HG03558 (cell line): ENCODE results near the gene RBMXL3.

Source experiments
- ATAC-seq: cut with Tn5 transposase; IDR thresholded peaks from one replicate; pipeline ENCODE4 v1.9.1; 2021; ENCODE audit warnings: moderate number of reproducible peaks; ENCODE audit not compliant: unreplicated experiment; ENCODE audit errors: extremely low read depth

Gene RBMXL3

DNA sequence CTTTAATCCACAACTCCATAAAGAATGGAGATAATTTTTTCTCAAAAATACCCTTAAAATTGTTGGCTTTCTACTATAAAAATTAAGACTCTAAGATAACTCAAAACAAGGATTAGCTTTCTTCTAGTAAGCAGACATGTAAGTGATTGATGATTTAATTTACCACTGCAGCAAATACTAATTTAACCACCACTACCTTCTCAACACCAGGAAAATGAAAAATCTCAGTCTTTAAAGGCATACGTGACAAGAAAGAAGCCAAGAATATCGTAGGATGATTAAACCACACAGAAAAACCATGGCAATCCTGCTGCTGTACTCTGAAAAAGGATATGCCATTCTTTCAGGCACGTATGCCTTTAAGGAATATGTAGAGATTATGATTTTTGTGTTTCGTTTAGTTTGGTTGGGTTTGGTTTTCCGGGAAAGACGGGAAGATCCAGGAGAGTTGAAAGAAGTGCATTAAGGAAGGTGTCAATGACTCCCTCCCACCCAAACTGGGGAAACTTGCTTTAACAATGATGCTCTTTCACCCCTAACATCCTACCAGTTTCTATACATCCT is 43.8 kb downstream of the RBMXL3 start:
- ATAC-seq: no peak

DNA sequence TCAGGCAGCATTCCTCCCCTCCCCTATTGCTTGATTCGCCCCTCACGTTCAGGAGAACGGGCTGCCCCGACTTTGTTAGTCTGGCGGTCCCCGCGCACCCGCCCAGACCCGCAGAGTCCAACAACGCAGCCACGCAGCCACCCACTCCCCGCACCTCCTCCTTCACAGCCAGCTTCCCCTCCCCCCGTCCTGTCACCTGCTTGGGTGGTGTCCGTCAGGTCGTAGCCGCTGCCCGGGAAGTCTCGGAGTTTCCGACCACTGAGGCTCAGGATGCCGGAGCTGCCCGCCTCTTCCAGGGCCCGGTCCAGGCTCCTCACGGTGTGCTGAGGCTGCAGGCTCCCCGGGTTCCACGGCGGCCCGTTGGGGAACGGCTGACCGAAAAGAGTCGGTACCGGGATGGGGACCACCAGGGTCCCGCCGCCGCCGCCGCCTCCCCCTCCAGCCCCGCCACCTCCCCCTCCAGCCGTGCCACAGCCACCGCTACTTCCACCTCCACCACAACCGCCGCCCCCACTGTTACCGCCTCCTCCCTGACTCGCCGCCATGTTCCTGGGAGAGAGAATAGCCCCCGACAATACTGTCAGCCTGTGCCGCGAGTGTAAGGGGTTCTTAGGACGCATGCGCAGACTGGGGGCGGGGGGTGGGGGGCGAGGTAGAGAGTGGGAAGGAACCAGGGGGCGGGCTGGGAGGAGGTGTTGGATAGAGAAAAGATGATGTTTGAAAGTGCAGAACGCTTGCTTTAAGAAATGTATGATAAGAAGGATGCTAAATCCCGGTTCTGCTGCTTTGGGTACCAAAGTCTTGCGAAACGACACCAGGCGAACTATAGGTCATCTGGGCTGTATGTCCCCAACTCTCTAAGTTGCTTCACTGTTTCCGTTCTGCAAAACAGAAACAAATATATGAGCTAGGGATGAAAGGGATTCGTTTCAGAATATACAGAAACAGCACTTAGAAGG is 44.6 kb downstream of the RBMXL3 start, which contains the start of gene LRCH2:
Gene LRCH2 (minus strand): TSS at position 600 of the 959 bp plus-strand sequence. CDS start 55 bp downstream, at position 545.
- ATAC-seq: no peak

DNA sequence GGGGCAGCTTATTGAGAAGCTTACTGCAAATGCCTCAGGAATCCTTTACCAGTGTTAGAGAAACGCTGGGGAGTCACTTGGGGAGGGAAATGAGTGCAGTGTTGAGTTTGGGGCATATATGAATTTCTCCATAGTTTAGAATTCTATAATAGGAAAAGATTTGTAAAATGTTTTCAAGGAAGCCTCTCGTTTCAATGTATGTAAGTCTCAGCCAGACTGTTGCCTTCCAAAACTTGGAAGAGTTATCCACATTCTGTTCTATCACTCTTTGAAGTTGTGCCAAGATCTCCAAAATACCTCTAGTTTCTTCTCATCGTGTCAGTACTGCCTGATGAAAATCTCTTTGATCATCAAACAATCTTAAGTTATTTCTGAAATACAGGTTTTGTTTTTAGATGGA is 45.3 kb downstream of the RBMXL3 start:
- ATAC-seq: no peak

- ATAC-seq: no peak
Measured at GRCh38 chrX:115236560-115236959, 47.4 kb downstream of the RBMXL3 start.

GRCh38 chrX:115237056-115237455 is 47.8 kb downstream of the RBMXL3 start:
- ATAC-seq: no peak
